ENCODE measurements around the gene KRTAP10-10.
"Not testable (repeated sequence)": the region's sequence is repeated elsewhere in the genome, so short reads cannot be mapped to it uniquely, and the experiment has no call there.

The KRTAP10-10 gene

GRCh38 chr21:44625756-44626155 is 11.4 kb upstream of the KRTAP10-10 start:
- TF ChIP-seq CTCF (conservative IDR thresholded peaks at IDR 0.05), result no peak
- no peak overlapping the region for H3K27ac ChIP-seq

GRCh38 chr21:44626262-44626661 is 10.9 kb upstream of the KRTAP10-10 start:
- no peak overlapping the region for H3K27ac ChIP-seq
- no peak for TF ChIP-seq CTCF (conservative IDR thresholded peaks at IDR 0.05)

- TF ChIP-seq CTCF (conservative IDR thresholded peaks at IDR 0.05), result no peak
- H3K27ac ChIP-seq, result no peak within 1 kb of the TSS
These were observed 10.4 kb upstream of the KRTAP10-10 start, which contains the start of gene KRTAP10-9 for GRCh38 chr21:44626673-44627143. Gene KRTAP10-9, plus strand, starts transcription at chr21:44627093. Its CDS starts 79 bp downstream, at chr21:44627172.

- H3K27ac ChIP-seq, result not testable (repeated sequence)
These were observed 9.9 kb upstream of the KRTAP10-10 start for GRCh38 chr21:44627181-44627822.

- not testable (repeated sequence) for H3K27ac ChIP-seq
These were observed 9.3 kb upstream of the KRTAP10-10 start for GRCh38 chr21:44627831-44628233.

- no peak overlapping the region for H3K27ac ChIP-seq
- no peak for TF ChIP-seq CTCF (conservative IDR thresholded peaks at IDR 0.05)
These were observed 8.3 kb upstream of the KRTAP10-10 start for GRCh38 chr21:44628707-44629391.

- no peak for TF ChIP-seq CTCF (conservative IDR thresholded peaks at IDR 0.05)
- no peak overlapping the region for H3K27ac ChIP-seq
These were observed 6.7 kb upstream of the KRTAP10-10 start for GRCh38 chr21:44630440-44630839.

GRCh38 chr21:44632067-44632466 is 5.1 kb upstream of the KRTAP10-10 start:
- H3K27ac ChIP-seq, result no peak overlapping the region
- TF ChIP-seq CTCF (conservative IDR thresholded peaks at IDR 0.05), result no peak

Measured in VCaP (cell line).